ENCODE results near the gene PALB2.
"Not testable (repeated sequence)": the region's sequence is repeated elsewhere in the genome, so short reads cannot be mapped to it uniquely, and the experiment has no call there.

The PALB2 gene

GRCh38 chr16:23642246-23642774, 1.2 kb upstream of the PALB2 start:
- no peak for DNase-seq

GRCh38 chr16:23640615-23640930, 537 bp downstream of the PALB2 start:
- no peak for DNase-seq

- no peak for DNase-seq
Observed at GRCh38 chr16:23635958-23636357, 5.2 kb downstream of the PALB2 start.

GRCh38 chr16:23634461-23635036, 6.6 kb downstream of the PALB2 start:
- DNase-seq: no peak

GRCh38 chr16:23631874-23632273, 9.2 kb downstream of the PALB2 start:
- DNase-seq: not testable (repeated sequence)

GRCh38 chr16:23629516-23629915, 11.6 kb downstream of the PALB2 start:
- no peak for DNase-seq

GRCh38 chr16:23624092-23624491, 17.0 kb downstream of the PALB2 start:
- no peak for DNase-seq

- no peak for DNase-seq
Observed at GRCh38 chr16:23615805-23616204, 25.3 kb downstream of the PALB2 start.

- no peak for DNase-seq
Observed at GRCh38 chr16:23611936-23612335, 29.2 kb downstream of the PALB2 start.

- DNase-seq: not testable (repeated sequence)
Observed at GRCh38 chr16:23610905-23611304, 30.2 kb downstream of the PALB2 start.

GRCh38 chr16:23609929-23610328, 31.2 kb downstream of the PALB2 start:
- no peak for DNase-seq

GRCh38 chr16:23608194-23608593, 32.9 kb downstream of the PALB2 start:
- DNase-seq: no peak

- no peak for DNase-seq
Observed at GRCh38 chr16:23607726-23608125, 33.4 kb downstream of the PALB2 start.

- no peak for DNase-seq
Observed at GRCh38 chr16:23597003-23597756, 43.9 kb downstream of the PALB2 start.

- peak; percentile 5 for DNase-seq
Observed at GRCh38 chr16:23595951-23596720, 45.0 kb downstream of the PALB2 start, which contains the start of gene NDUFAB1. TSS of gene NDUFAB1 (minus strand) at chr16:23596316. CDS start at chr16:23596290, 26 bp downstream.

GRCh38 chr16:23595246-23595950, 45.7 kb downstream of the PALB2 start:
- DNase-seq: no peak

- no peak for DNase-seq
Observed at GRCh38 chr16:23594186-23594585, 46.9 kb downstream of the PALB2 start.

- DNase-seq: no peak
Observed at GRCh38 chr16:23590181-23590580, 50.9 kb downstream of the PALB2 start.

GRCh38 chr16:23587726-23588125, 53.4 kb downstream of the PALB2 start:
- DNase-seq: no peak

GRCh38 chr16:23584186-23585076, 56.7 kb downstream of the PALB2 start:
- no peak for DNase-seq

GRCh38 chr16:23583271-23583670, 57.8 kb downstream of the PALB2 start:
- DNase-seq: not testable (repeated sequence)

GRCh38 chr16:23581764-23582163, 59.3 kb downstream of the PALB2 start:
- DNase-seq: no peak

Measured in NCI-H1436 treated with DMSO at 0.1 percent for 48 hours (cell line).